Measurements from ENCODE around the gene PELO. TPM values are rescaled to one million over a fixed set of nuclear protein-coding genes. Genes with fewer than 3 reads are reported as not detected.

PELO gene
- total RNA-seq, 1 experiment from 2014 or later, result 12.4 TPM

- in situ Hi-C loops (cut with HindIII; ENCODE audit: low pct_unique_long_range_greater_than_20kb, low sequenced_read_pairs), result no loop called here
- no peak overlapping the region for H3K4me3 ChIP-seq (ENCODE audit: low read depth in 2 of 2, low read length in 2 of 2)
- H3K4me1 ChIP-seq (ENCODE audit: control insufficient read depth, insufficient read depth, low read length), result peaks cover 7% of the 10 kb centered on the region; the same call in 1 of the 2 replicates
- no peak for TF ChIP-seq REST (IDR thresholded peaks at IDR 0.05; ENCODE audit: insufficient read depth in 1 of 2, low read depth in 2 of 2, low read length in 1 of 2)
- TF ChIP-seq POLR2AphosphoS5 (IDR thresholded peaks at IDR 0.05; ENCODE audit: low read depth, low read length), result no peak
- TF ChIP-seq SIN3A (IDR thresholded peaks at IDR 0.05; ENCODE audit: borderline replicate concordance, insufficient read depth, low read depth, low read length), result no peak
- TF ChIP-seq TCF7L2 (IDR thresholded peaks at IDR 0.05; ENCODE audit: low read depth, low read length), result no peak
- TF ChIP-seq, protein P1, sequence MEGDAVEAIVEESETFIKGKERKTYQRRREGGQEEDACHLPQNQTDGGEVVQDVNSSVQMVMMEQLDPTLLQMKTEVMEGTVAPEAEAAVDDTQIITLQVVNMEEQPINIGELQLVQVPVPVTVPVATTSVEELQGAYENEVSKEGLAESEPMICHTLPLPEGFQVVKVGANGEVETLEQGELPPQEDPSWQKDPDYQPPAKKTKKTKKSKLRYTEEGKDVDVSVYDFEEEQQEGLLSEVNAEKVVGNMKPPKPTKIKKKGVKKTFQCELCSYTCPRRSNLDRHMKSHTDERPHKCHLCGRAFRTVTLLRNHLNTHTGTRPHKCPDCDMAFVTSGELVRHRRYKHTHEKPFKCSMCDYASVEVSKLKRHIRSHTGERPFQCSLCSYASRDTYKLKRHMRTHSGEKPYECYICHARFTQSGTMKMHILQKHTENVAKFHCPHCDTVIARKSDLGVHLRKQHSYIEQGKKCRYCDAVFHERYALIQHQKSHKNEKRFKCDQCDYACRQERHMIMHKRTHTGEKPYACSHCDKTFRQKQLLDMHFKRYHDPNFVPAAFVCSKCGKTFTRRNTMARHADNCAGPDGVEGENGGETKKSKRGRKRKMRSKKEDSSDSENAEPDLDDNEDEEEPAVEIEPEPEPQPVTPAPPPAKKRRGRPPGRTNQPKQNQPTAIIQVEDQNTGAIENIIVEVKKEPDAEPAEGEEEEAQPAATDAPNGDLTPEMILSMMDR (IDR thresholded peaks at IDR 0.05), result no peak
- H3K36me3 ChIP-seq (ENCODE audit: control insufficient read depth, insufficient read depth, low read length), result no peaks in the 10 kb centered on the region
- no peak overlapping the region for H3K27ac ChIP-seq (ENCODE audit: low read length)
- no peak for DNase-seq (ENCODE audit: low read depth, low spot score)
- H3K27me3 ChIP-seq (ENCODE audit: control insufficient read depth, insufficient read depth, low read length), result no peaks in the 10 kb centered on the region; the same call in 1 of the 2 replicates
- CTCF ChIA-PET, result no interaction called here
- BruUV-seq (replicated peaks), result no TSS peak
- H3K9me3 ChIP-seq (ENCODE audit: control insufficient read depth, insufficient read depth, low read depth, low read length), result no peaks in the 10 kb centered on the region
- no peak for ATAC-seq
- POLR2A ChIA-PET, result no interaction called here
- intact Hi-C loops (cut with micrococcal nuclease; ENCODE audit: unreplicated experiment), result no loop called here
These were observed 6.8 kb downstream of the PELO start for GRCh38 chr5:52794519-52794918.

- Histone ChIP-seq H3K27ac (ENCODE audit: low read length) (no peak overlapping the region), H3K4me3 (ENCODE audit: low read depth in 2 of 2, low read length in 2 of 2) (no peak overlapping the region), H3K27me3 (ENCODE audit: control insufficient read depth, insufficient read depth, low read length) (no peaks in the 10 kb centered on the region; the same call in 1 of the 2 replicates), H3K4me1 (ENCODE audit: control insufficient read depth, insufficient read depth, low read length) (peaks cover 7% of the 10 kb centered on the region; the same call in 1 of the 2 replicates), H3K9me3 (ENCODE audit: control insufficient read depth, insufficient read depth, low read depth, low read length) (no peaks in the 10 kb centered on the region), H3K36me3 (ENCODE audit: control insufficient read depth, insufficient read depth, low read length) (peaks cover 5% of the 10 kb centered on the region; the same call in 1 of the 2 replicates)
- intact Hi-C loops (cut with micrococcal nuclease; ENCODE audit: unreplicated experiment), result no loop called here
- CTCF ChIA-PET, result no interaction called here
- no peak for ATAC-seq
- POLR2A ChIA-PET, result no interaction called here
- TF ChIP-seq, protein P1 (IDR thresholded peaks at IDR 0.05), result no peak
- TF ChIP-seq POLR2AphosphoS5 (IDR thresholded peaks at IDR 0.05; ENCODE audit: low read depth, low read length) (no peak), SIN3A (IDR thresholded peaks at IDR 0.05; ENCODE audit: borderline replicate concordance, insufficient read depth, low read depth, low read length) (no peak), TCF7L2 (IDR thresholded peaks at IDR 0.05; ENCODE audit: low read depth, low read length) (no peak), REST (IDR thresholded peaks at IDR 0.05; ENCODE audit: insufficient read depth in 1 of 2, low read depth in 2 of 2, low read length in 1 of 2) (no peak)
- no TSS peak for BruUV-seq (replicated peaks)
- no peak for DNase-seq (ENCODE audit: low read depth, low spot score)
- in situ Hi-C loops (cut with HindIII; ENCODE audit: low pct_unique_long_range_greater_than_20kb, low sequenced_read_pairs), result no loop called here
These were observed 8.3 kb downstream of the PELO start for GRCh38 chr5:52796031-52796430.
